ENCODE results near the gene CCL18. TPM values are rescaled to one million over a fixed set of nuclear protein-coding genes. Genes with fewer than 3 reads are reported as not detected.
"Not testable (repeated sequence)": the region's sequence is repeated elsewhere in the genome, so short reads cannot be mapped to it uniquely, and the experiment has no call there.

The CCL18 gene, protein sequence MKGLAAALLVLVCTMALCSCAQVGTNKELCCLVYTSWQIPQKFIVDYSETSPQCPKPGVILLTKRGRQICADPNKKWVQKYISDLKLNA
- polyA plus RNA-seq (2013, experiment 1 of 4) = not detected
- not detected for polyA plus RNA-seq (2013, experiment 2 of 4)
- polyA plus RNA-seq (2013, experiment 3 of 4) = not detected
- polyA plus RNA-seq (2013, experiment 4 of 4) = not detected

DNA sequence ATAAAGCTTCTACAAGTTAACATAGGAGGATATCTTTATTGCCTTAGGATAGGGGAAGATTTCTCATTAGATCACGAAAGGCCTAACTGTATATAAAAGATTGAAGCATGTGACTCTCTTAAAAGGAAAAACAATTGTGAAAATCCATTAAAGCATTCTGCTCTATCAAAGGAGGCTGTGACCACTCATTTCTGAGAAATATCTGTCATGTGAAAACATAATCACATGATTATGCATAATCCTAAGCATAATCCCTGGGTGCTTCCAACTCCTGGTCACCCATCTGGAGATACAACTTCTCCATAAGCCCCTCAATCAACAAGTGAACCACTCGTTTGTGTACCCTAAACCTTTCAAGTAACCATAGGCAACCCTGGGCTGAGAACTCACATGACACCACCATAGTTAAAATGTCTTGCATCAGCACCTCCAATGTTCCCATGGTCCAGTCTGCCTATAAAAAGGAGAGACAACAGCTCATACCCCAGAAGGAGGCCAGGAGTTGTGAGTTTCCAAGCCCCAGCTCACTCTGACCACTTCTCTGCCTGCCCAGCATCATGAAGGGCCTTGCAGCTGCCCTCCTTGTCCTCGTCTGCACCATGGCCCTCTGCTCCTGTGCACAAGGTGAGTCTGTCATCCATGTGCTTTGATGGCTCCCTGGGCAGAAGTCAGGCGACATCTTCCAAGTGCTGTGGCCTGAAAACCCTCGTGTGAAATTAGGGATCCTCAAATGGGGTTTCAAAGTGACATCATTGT, at the start of gene CCL18:
Gene CCL18 (plus strand): TSS at position 487 of the 756 bp plus-strand sequence. CDS start 71 bp downstream, at position 558.
- WGBS, 2 experiments = 88 to 90% methylated on average over 5 of the region's 5 CpGs
- Histone ChIP-seq H3K27me3 (ENCODE audit: control insufficient read depth, insufficient read depth, low read length, poor library complexity, severe bottlenecking) (no peaks in the 10 kb centered on the region), H3K9me3 (ENCODE audit: control insufficient read depth, low read length) (no peaks in the 10 kb centered on the region), H3K4me3 (ENCODE audit: insufficient read depth, low read depth, low read length) (no peak within 1 kb of the TSS), H3K27ac (ENCODE audit: insufficient read depth, low read depth, low read length, poor library complexity, severe bottlenecking) (no peak within 1 kb of the TSS), H3K4me1 (ENCODE audit: control insufficient read depth, insufficient read depth, low read length) (no peaks in the 10 kb centered on the region), H3K36me3 (ENCODE audit: control insufficient read depth, insufficient read depth, low read length) (no peaks in the 10 kb centered on the region)

DNA sequence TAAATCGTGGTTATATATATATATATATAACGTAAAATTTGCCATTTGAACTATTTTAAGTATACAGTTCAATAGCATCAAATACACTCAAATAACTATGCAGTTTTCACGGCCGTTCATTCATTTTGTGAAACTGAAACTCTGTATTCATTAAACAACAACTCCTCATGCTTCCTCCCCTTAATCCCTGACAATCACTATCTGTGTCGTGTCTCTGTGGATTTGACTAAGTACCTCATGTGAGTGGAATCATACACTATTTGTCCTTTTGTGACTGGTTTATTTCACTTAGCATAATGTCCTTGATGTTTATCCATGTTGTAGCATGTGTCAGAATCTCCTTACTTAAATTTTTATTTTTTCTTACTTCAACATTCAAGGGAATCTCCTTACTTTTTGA, 49.1 kb upstream of the CCL18 start:
- H3K4me1 ChIP-seq (ENCODE audit: control insufficient read depth, insufficient read depth, low read length) = no peaks in the 10 kb centered on the region
- no peaks in the 10 kb centered on the region for H3K27me3 ChIP-seq (ENCODE audit: control insufficient read depth, insufficient read depth, low read length, poor library complexity, severe bottlenecking)
- no peak overlapping the region for H3K27ac ChIP-seq (ENCODE audit: insufficient read depth, low read depth, low read length, poor library complexity, severe bottlenecking)
- H3K4me3 ChIP-seq (ENCODE audit: insufficient read depth, low read depth, low read length) = no peak overlapping the region
- 93 to 97% methylated on average over 3 of the region's 5 CpGs for WGBS, 2 experiments
- no peaks in the 10 kb centered on the region for H3K36me3 ChIP-seq (ENCODE audit: control insufficient read depth, insufficient read depth, low read length)
- H3K9me3 ChIP-seq (ENCODE audit: control insufficient read depth, low read length) = no peaks in the 10 kb centered on the region

DNA sequence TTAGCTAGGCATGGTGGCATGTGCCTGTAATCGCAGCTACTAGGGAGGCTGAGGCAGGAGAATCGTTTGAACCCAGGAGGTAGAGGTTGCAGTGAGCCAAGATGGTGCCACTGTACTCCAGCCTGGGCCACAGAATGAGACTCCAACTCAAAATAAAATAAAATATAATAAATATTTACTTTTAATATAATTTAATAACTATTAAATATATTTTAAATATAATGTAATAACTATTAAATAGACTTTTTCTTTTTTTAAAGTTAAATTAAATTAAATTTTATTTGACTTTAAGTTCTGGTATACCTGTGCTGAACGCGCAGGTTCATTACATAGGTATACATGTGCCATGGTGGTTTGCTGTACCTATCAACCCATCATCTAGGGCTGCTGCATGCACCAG, 48.2 kb upstream of the CCL18 start:
- H3K4me3 ChIP-seq (ENCODE audit: insufficient read depth, low read depth, low read length); H3K27ac ChIP-seq (ENCODE audit: insufficient read depth, low read depth, low read length, poor library complexity, severe bottlenecking); H3K4me1 ChIP-seq (ENCODE audit: control insufficient read depth, insufficient read depth, low read length); H3K36me3 ChIP-seq (ENCODE audit: control insufficient read depth, insufficient read depth, low read length); H3K9me3 ChIP-seq (ENCODE audit: control insufficient read depth, low read length); H3K27me3 ChIP-seq (ENCODE audit: control insufficient read depth, insufficient read depth, low read length, poor library complexity, severe bottlenecking): not testable (repeated sequence)
- WGBS, 2 experiments = 94% methylated on average over 4 of the region's 4 CpGs

DNA sequence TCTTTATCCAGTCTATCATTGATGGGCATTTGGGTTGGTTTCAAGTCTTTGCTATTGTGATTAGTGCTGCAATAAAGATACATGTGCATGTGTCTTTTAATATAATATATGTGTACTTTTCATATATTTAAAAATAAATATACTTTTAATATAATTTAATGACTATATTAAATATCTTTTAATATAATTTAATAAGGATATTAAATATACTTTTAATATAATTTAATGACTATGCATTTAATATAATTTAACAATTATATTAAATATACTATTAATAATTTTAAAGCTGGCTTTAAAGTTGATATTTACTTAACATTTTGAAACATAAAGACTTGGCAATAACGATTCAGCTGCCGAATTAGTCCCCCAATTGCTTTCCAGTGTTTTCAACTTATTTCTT, 47.5 kb upstream of the CCL18 start:
- Histone ChIP-seq H3K36me3 (ENCODE audit: control insufficient read depth, insufficient read depth, low read length) (no peaks in the 10 kb centered on the region), H3K27ac (ENCODE audit: insufficient read depth, low read depth, low read length, poor library complexity, severe bottlenecking) (no peak overlapping the region)
- 100% methylated on average over 1 of the region's 2 CpGs; no CpG with 5 or more reads in 1 of the 2 experiments for WGBS, 2 experiments

DNA sequence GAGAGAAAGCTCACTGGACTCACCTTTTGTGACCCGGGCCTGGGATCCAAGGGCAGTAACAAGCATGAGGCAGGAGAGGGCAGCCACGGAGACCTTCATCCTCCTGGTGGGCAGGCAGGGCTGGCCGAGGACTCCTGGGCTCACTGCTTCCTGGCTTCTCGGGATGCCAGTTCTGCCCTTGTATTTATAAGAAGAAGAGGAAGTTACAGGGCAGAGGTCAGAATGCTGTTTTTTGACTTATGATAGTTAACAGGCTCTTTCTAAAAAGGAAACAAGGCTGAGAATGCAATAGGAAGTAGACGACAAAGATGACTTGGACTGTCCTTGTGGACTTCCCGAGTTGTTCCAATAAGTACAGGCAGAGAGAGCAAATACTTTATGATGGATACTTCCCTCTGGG, 46.3 kb upstream of the CCL18 start, which contains the start of gene CCL23:
Gene CCL23 (minus strand): TSS at position 174 of the 400 bp plus-strand sequence. CDS start 75 bp downstream, at position 99.
- no peaks in the 10 kb centered on the region for H3K36me3 ChIP-seq (ENCODE audit: control insufficient read depth, insufficient read depth, low read length)
- H3K4me3 ChIP-seq (ENCODE audit: insufficient read depth, low read depth, low read length) = no peak within 1 kb of the TSS
- no peaks in the 10 kb centered on the region for H3K4me1 ChIP-seq (ENCODE audit: control insufficient read depth, insufficient read depth, low read length)
- WGBS, 2 experiments = 77 to 81% methylated on average over 6 of the region's 6 CpGs
- no peaks in the 10 kb centered on the region for H3K9me3 ChIP-seq (ENCODE audit: control insufficient read depth, low read length)
- H3K27me3 ChIP-seq (ENCODE audit: control insufficient read depth, insufficient read depth, low read length, poor library complexity, severe bottlenecking) = no peaks in the 10 kb centered on the region
- H3K27ac ChIP-seq (ENCODE audit: insufficient read depth, low read depth, low read length, poor library complexity, severe bottlenecking) = no peak within 1 kb of the TSS

More for the DNA sequence above, 47.5 kb upstream of the CCL18 start:
- no peak overlapping the region for H3K4me3 ChIP-seq (ENCODE audit: insufficient read depth, low read depth, low read length)
- H3K4me1 ChIP-seq (ENCODE audit: control insufficient read depth, insufficient read depth, low read length) = no peaks in the 10 kb centered on the region
- H3K9me3 ChIP-seq (ENCODE audit: control insufficient read depth, low read length) = no peaks in the 10 kb centered on the region
- H3K27me3 ChIP-seq (ENCODE audit: control insufficient read depth, insufficient read depth, low read length, poor library complexity, severe bottlenecking) = no peaks in the 10 kb centered on the region

DNA sequence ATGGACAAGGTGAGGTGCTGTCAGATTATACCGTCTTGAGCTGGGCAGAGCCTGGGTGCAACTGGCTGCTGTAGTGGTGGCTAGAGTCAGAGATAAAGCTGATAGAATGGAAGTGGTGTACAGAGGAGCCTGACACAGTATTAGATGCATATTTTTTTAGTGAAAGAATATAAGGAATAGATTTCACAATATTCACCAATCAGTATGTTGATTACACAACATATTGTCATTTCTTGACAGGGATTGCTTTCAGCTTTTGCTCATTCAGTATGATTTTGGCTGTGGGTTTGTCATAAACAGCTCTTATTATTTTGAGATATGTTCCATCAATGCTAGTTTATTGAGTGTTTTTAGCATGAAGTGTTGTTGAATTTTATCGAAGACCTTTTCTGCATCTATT, 44.6 kb upstream of the CCL18 start:
- Histone ChIP-seq H3K4me1 (ENCODE audit: control insufficient read depth, insufficient read depth, low read length) (no peaks in the 10 kb centered on the region), H3K9me3 (ENCODE audit: control insufficient read depth, low read length) (no peaks in the 10 kb centered on the region), H3K4me3 (ENCODE audit: insufficient read depth, low read depth, low read length) (no peak overlapping the region), H3K36me3 (ENCODE audit: control insufficient read depth, insufficient read depth, low read length) (no peaks in the 10 kb centered on the region), H3K27me3 (ENCODE audit: control insufficient read depth, insufficient read depth, low read length, poor library complexity, severe bottlenecking) (no peaks in the 10 kb centered on the region), H3K27ac (ENCODE audit: insufficient read depth, low read depth, low read length, poor library complexity, severe bottlenecking) (no peak overlapping the region)
- WGBS, 2 experiments = 89 to 94% methylated on average over 2 of the region's 2 CpGs

DNA sequence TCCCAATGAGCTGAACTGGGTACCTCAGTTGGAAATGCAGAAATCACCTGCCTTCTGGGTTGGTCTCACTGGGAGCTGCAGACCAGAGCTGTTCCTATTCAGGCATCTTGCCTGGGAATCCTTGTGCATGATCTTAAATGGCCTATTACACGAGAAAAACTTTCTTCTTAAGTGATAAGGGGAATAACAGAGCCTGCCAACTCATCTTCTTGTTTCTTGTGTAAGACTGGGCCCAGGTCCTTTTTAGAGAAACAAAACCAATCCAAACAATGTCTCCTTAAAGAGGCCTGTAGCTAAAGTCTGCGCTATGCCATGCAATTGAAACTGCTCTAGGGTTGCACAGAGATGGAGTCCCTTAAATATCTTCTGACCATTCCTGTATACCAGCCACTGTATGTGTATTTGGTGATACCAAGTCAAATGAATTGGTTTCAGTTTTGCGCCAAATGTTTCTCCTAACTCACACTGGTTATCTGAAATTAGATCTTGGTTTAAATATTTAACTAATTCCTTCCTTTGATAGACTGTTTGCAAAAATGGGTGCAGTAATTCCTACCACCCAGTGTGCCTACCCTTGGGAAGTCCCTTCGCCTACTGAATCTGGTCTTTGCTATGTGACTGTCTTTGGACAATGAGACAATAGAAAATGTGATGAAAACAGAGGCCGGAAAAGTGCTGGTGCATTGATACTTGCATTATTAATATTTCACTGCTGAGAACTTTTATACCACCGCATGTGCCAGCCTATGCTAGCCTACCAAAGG, 39.8 kb upstream of the CCL18 start:
- 92 to 94% methylated on average over 5 to 6 of the region's 6 CpGs for WGBS, 2 experiments
- H3K27ac ChIP-seq (ENCODE audit: insufficient read depth, low read depth, low read length, poor library complexity, severe bottlenecking) = no peak overlapping the region

DNA sequence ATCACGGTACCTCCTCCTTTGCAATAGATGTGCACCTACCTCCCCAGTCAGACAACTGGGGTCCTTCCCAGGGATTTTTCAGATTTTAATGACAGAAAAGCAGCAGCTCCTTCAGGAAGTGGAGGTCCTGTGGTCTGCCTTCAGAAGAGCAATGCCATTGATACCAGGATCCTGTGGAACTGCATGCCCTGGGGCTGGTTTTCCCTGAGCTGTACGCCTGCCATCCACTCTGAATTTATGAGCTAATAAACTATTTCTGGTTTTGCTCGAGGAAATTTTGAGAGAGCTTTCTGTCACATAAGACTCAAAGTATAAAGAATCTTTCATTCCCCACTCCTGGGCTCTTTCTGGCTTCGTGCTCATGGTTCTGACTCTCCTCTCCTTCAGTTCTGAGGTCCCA, 36.3 kb upstream of the CCL18 start:
- H3K9me3 ChIP-seq (ENCODE audit: control insufficient read depth, low read length) = no peaks in the 10 kb centered on the region
- WGBS, 2 experiments = 76 to 85% methylated on average over 4 of the region's 4 CpGs
- H3K4me1 ChIP-seq (ENCODE audit: control insufficient read depth, insufficient read depth, low read length) = peaks cover 7% of the 10 kb centered on the region
- no peak overlapping the region for H3K4me3 ChIP-seq (ENCODE audit: insufficient read depth, low read depth, low read length)
- H3K36me3 ChIP-seq (ENCODE audit: control insufficient read depth, insufficient read depth, low read length) = no peaks in the 10 kb centered on the region
- no peak overlapping the region for H3K27ac ChIP-seq (ENCODE audit: insufficient read depth, low read depth, low read length, poor library complexity, severe bottlenecking)
- no peaks in the 10 kb centered on the region for H3K27me3 ChIP-seq (ENCODE audit: control insufficient read depth, insufficient read depth, low read length, poor library complexity, severe bottlenecking)

More for the DNA sequence above, 39.8 kb upstream of the CCL18 start:
- H3K4me1 ChIP-seq (ENCODE audit: control insufficient read depth, insufficient read depth, low read length) = no peaks in the 10 kb centered on the region
- H3K36me3 ChIP-seq (ENCODE audit: control insufficient read depth, insufficient read depth, low read length) = no peaks in the 10 kb centered on the region
- H3K9me3 ChIP-seq (ENCODE audit: control insufficient read depth, low read length) = no peaks in the 10 kb centered on the region
- H3K27me3 ChIP-seq (ENCODE audit: control insufficient read depth, insufficient read depth, low read length, poor library complexity, severe bottlenecking) = no peaks in the 10 kb centered on the region
- no peak overlapping the region for H3K4me3 ChIP-seq (ENCODE audit: insufficient read depth, low read depth, low read length)

DNA sequence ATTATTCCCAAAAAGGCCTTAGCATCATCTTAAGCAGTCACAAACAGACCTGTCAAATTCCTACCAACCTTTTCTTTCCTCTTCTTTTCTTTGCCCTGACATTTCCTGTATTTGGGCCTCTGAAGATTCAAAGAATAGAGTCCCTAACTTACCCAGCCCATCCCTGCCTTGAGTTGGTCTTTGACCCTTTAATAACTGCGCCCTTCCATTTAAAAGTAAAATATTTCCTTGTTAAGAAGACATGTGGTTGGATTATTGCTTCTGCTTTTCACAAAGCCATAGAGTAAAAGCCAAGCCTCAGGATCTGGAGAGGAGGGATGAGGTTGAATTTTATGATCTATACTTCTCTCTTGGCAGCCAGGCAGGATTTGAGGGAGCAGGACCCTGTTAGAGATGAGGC, 33.1 kb upstream of the CCL18 start:
- Histone ChIP-seq H3K9me3 (ENCODE audit: control insufficient read depth, low read length) (no peaks in the 10 kb centered on the region), H3K27ac (ENCODE audit: insufficient read depth, low read depth, low read length, poor library complexity, severe bottlenecking) (no peak overlapping the region), H3K4me3 (ENCODE audit: insufficient read depth, low read depth, low read length) (no peak overlapping the region), H3K36me3 (ENCODE audit: control insufficient read depth, insufficient read depth, low read length) (no peaks in the 10 kb centered on the region), H3K27me3 (ENCODE audit: control insufficient read depth, insufficient read depth, low read length, poor library complexity, severe bottlenecking) (no peaks in the 10 kb centered on the region), H3K4me1 (ENCODE audit: control insufficient read depth, insufficient read depth, low read length) (peaks cover 7% of the 10 kb centered on the region)
- 100% methylated on average over 1 of the region's 1 CpG; no CpG with 5 or more reads in 1 of the 2 experiments for WGBS, 2 experiments

DNA sequence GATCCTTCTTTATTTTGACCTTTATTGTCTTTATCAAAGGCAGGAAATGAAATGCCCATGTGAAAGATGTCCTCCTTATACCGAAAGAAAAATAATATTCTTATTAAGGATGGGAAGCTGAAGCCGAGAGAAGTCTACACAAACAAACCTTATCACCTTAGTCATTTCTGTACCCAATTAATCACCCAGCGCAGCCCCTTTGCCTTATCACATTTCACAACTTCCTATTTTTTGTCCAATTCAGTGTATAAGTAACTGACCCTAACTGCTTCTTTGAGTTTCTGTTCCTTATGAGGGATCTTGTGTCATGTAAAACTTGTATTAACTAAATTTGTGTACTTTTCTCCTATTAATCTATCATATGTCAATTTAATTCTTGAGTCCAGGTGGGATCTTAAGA, 29.9 kb upstream of the CCL18 start:
- 88 to 98% methylated on average over 2 to 3 of the region's 3 CpGs for WGBS, 2 experiments
- peaks cover 7% of the 10 kb centered on the region for H3K4me1 ChIP-seq (ENCODE audit: control insufficient read depth, insufficient read depth, low read length)
- no peaks in the 10 kb centered on the region for H3K9me3 ChIP-seq (ENCODE audit: control insufficient read depth, low read length)
- H3K27ac ChIP-seq (ENCODE audit: insufficient read depth, low read depth, low read length, poor library complexity, severe bottlenecking) = no peak overlapping the region
- H3K27me3 ChIP-seq (ENCODE audit: control insufficient read depth, insufficient read depth, low read length, poor library complexity, severe bottlenecking) = no peaks in the 10 kb centered on the region
- H3K4me3 ChIP-seq (ENCODE audit: insufficient read depth, low read depth, low read length) = no peak overlapping the region
- no peaks in the 10 kb centered on the region for H3K36me3 ChIP-seq (ENCODE audit: control insufficient read depth, insufficient read depth, low read length)

All from ectodermal cell (in vitro differentiated cells).